Esophagus squamous epithelium (tissue), 5 donors: ENCODE results near the gene HARBI1. TPM values are rescaled to one million over a fixed set of nuclear protein-coding genes. Genes with fewer than 3 reads are reported as not detected.

Experiments
- DNase-seq: peaks from one replicate; lab custom pipeline; 2025; lab: John Stamatoyannopoulos, UW
- H3K27ac ChIP-seq, 4 donors: fragments of 200-600 bp; sonication (generic); one replicate each; pipeline ENCODE4 v1.5.1; 2016 to 2019; ENCODE audit warnings: mild to moderate bottlenecking in 1 of 4
- H3K27me3 ChIP-seq, 4 donors: fragments of 200-600 bp; sonication (generic); 1 replicate in 3 of 4; 2 replicates in 1 of 4; pipeline versions ENCODE4 v1.5.1 to v1.6.0; 2017 to 2021; ENCODE audit warnings: antibody characterized with exemption in 1 of 4
- H3K36me3 ChIP-seq, 3 donors: fragments of 200-600 bp; sonication (generic); one replicate each; pipeline ENCODE4 v1.5.1; 2016 to 2019
- H3K4me1 ChIP-seq, 3 donors: fragments of 200-600 bp; sonication (generic); one replicate each; pipeline ENCODE4 v1.5.1; 2017 to 2019
- H3K4me3 ChIP-seq, 4 donors: fragments of 200-600 bp; sonication (generic); 1 replicate in 3 of 4; 2 replicates in 1 of 4; pipeline ENCODE4 v1.5.1; 2016 to 2019; ENCODE audit warnings: mild to moderate bottlenecking in 2 of 4, moderate library complexity in 1 of 4
- H3K9me3 ChIP-seq, 3 donors: fragments of 200-600 bp; sonication (generic); one replicate each; pipeline ENCODE4 v1.5.1; 2016 to 2019
- POLR2A ChIP-seq, 4 donors: fragments of 450-650 bp; IDR thresholded peaks; one replicate each; pipeline ENCODE4 v1.6.1; 2017; ENCODE audit warnings: antibody characterized with exemption in 4 of 4, mild to moderate bottlenecking in 4 of 4, moderate library complexity in 3 of 4
- WGBS, 2 donors: methylation state at CpG; one replicate each; pipeline ENCODE4 v1.1.5; 2018; 5-methylcytosine and 5-hydroxymethylcytosine counted together
- intact Hi-C: fragments of 100-400 bp; cut with DNase I; formaldehyde crosslinking; loops from one replicate; pipeline ENCODE4 v1.15.0; 2022
- total RNA-seq, 4 donors: library from RNA; depleted of rRNA; stranded (reverse); fragments of >200 nt; gene quantifications; one replicate each; pipeline ENCODE4 v1.1.0, GENCODE V29; 2016
- TF ChIP-seq, protein P1 (sequence below), 6 experiments: fragments of 450-650 bp in 4 of 6; fragments of 200-600 bp in 2 of 6; sonication (generic) in 2 of 6; IDR thresholded peaks; one replicate each; pipeline ENCODE4 v1.5.1; 2016 to 2019; ENCODE audit warnings: antibody characterized with exemption in 6 of 6, mild to moderate bottlenecking in 4 of 6, moderate library complexity in 4 of 6
- donor health status: DM: yes; HTN: yes; CAD: no.

HARBI1 gene
- total RNA-seq, 4 donors from 2014 or later = 1.3 to 4.2 (median 2.2) TPM

DNA sequence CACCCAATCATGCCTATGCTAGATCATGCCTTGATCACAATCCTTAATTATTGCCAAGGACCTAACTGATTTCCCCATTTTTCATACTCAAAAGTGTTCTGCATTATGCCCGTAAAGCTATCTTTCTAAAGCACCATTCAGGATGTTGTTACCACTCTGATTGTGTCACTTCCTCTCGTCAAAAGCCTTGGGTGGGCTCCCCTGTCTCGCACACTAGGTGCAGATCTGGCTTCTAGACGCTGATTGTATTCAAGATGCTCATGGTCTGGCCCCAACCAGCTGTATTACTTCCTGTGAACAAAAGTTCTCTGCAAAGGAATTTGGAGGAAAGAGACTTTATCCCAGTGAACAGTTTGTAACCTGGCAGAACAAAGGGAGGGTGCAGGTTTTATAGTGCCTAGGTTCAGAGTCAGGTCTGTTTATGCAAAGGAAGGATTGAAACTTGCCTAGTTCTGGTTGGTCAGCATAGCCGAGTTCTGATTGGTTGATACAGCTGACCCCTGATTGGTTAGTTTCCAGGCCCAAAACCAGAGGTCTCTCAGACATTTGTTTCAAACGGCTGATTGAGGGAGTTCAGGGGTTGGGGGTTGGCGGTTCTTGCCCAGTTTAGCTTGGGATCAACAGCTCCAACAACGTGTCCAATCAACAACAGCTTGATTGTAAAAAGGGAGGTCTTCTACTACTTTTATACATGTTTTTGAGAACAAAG lies 25.8 kb upstream of the HARBI1 start:
- Histone ChIP-seq H3K4me1 (no peaks in the 10 kb centered on the region), H3K36me3 (peaks cover 8 to 83% (median 12%) of the 10 kb centered on the region in 3 donors), H3K4me3 (no peak overlapping the region), H3K27ac (no peak overlapping the region), H3K27me3 (no peaks in the 10 kb centered on the region), H3K9me3 (no peaks in the 10 kb centered on the region)
- no peak for DNase-seq
- 79 to 90% methylated on average over 6 to 8 of the region's 8 CpGs for WGBS, 2 donors
- intact Hi-C loops = no loop called here
- no peak for TF ChIP-seq POLR2A (IDR thresholded peaks at IDR 0.05)
- TF ChIP-seq, protein P1, sequence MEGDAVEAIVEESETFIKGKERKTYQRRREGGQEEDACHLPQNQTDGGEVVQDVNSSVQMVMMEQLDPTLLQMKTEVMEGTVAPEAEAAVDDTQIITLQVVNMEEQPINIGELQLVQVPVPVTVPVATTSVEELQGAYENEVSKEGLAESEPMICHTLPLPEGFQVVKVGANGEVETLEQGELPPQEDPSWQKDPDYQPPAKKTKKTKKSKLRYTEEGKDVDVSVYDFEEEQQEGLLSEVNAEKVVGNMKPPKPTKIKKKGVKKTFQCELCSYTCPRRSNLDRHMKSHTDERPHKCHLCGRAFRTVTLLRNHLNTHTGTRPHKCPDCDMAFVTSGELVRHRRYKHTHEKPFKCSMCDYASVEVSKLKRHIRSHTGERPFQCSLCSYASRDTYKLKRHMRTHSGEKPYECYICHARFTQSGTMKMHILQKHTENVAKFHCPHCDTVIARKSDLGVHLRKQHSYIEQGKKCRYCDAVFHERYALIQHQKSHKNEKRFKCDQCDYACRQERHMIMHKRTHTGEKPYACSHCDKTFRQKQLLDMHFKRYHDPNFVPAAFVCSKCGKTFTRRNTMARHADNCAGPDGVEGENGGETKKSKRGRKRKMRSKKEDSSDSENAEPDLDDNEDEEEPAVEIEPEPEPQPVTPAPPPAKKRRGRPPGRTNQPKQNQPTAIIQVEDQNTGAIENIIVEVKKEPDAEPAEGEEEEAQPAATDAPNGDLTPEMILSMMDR (IDR thresholded peaks at IDR 0.05) = no peak

DNA sequence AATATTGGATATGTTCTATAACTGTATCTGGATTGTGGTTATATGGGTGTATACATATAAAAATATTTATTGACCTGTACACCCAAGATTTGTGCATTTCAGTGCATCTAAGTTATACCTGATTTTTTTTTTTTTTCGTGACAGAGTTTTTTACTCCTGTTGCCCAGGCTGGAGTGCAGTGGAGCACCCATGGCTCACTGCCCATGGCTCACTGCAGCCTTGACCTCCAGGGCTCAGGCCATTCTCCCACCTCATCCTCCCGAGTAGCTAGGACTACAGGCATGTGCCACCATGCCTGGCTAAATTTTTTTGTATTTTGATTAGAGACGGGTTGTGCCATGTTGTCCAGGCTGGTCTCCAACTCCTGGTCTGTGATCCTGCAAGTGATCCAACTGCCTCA lies 24.6 kb upstream of the HARBI1 start:
- no peaks in the 10 kb centered on the region for H3K9me3 ChIP-seq
- intact Hi-C loops = no loop called here
- peaks cover 7 to 83% (median 10%) of the 10 kb centered on the region in 3 donors for H3K36me3 ChIP-seq
- H3K27ac ChIP-seq = no peak overlapping the region
- H3K4me1 ChIP-seq = no peaks in the 10 kb centered on the region
- WGBS, 2 donors = 75 to 76% methylated on average over 3 of the region's 3 CpGs
- H3K4me3 ChIP-seq = no peak overlapping the region
- no peak for DNase-seq
- H3K27me3 ChIP-seq = no peaks in the 10 kb centered on the region
- TF ChIP-seq POLR2A (IDR thresholded peaks at IDR 0.05) = no peak
- TF ChIP-seq, protein P1 (IDR thresholded peaks at IDR 0.05) = no peak

DNA sequence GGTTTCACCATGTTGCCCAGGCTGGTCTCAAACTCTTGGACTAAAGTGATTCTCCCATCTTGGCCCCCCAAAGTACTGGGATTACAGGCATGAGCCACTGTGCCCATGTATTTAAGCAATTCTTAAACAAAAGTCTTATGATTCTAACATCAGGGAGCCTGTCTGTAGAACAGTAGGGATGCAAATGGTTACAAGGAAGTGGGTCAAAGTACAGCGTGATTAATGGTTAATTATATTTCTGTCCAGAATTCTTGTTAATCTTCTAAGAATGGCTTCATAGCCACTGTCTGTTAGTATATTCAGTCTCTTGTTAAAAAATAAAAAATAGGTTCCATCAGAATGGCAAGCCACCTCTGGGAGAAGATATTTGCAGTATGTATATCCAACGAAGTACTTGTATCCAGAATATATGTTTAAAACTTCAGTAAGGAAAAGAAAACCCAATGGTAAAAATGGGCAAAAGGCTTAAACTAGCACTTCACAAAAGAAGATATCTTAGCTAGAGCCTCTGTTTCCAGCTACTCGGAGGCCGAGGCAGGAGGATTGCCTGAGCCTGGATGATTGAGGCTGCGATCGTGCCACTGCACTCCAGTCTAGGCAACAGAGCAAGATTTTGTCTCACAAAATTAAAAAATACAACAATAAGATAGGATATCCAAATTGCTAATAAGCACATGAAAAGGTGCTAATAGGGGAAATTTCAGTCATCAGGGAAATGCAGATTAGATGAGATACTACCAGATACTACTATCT lies 23.2 kb upstream of the HARBI1 start:
- intact Hi-C loops = no loop called here
- DNase-seq = no peak
- WGBS, 2 donors = 94 to 95% methylated on average over 6 of the region's 6 CpGs
- Histone ChIP-seq H3K4me3 (no peak overlapping the region), H3K4me1 (no peaks in the 10 kb centered on the region), H3K36me3 (peaks cover 0 to 81% (median 0%) of the 10 kb centered on the region in 3 donors), H3K27me3 (no peaks in the 10 kb centered on the region), H3K27ac (no peak overlapping the region), H3K9me3 (no peaks in the 10 kb centered on the region)
- TF ChIP-seq POLR2A (IDR thresholded peaks at IDR 0.05) = no peak
- TF ChIP-seq, protein P1 (IDR thresholded peaks at IDR 0.05) = no peak

DNA sequence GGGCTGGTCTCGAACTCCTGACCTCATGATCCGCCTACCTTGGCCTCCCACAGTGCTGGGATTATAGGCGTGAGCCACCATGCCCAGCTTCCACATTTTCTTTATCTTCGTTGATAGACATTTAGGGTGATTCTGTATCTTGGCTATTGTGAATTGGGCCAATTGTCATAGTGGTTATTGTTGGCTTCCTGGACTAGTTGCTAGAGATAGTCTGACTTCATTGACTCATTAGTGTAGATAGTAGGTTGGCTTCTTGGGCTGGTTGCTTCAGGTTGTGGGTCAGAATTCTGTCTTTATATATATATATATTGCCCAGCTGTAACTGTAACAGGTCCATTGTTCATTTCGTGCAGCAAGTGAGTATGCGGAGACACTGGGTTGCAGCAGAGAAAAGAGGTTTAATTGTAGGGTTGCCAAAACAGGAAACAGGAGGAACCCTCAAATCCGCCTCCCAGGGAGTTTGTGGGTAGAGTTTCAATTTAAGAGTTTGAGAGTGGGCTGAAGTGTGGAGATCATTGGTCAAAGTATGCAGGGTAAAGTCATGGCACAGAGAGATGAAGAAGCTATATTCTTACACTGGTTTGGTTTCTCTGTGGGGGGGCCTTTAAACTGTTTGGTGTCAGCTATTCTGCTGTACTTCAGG lies 22.3 kb upstream of the HARBI1 start:
- 92 to 95% methylated on average over 7 of the region's 7 CpGs for WGBS, 2 donors

More for the DNA sequence above, 22.3 kb upstream of the HARBI1 start:
- TF ChIP-seq, protein P1 (IDR thresholded peaks at IDR 0.05) = no peak
- no peak for DNase-seq
- peaks cover 0 to 73% (median 0%) of the 10 kb centered on the region in 3 donors for H3K36me3 ChIP-seq
- H3K27me3 ChIP-seq = no peaks in the 10 kb centered on the region
- H3K4me1 ChIP-seq = no peaks in the 10 kb centered on the region
- H3K4me3 ChIP-seq = no peak overlapping the region
- no peak overlapping the region for H3K27ac ChIP-seq
- H3K9me3 ChIP-seq = no peaks in the 10 kb centered on the region
- intact Hi-C loops = no loop called here
